Middle frontal gyrus (tissue), 1 donor: ENCODE data around the gene SSH3.
"Not testable (repeated sequence)": the region's sequence is repeated elsewhere in the genome, so short reads cannot be mapped to it uniquely, and the experiment has no call there.

Experiments used
- DNase-seq: peaks from one replicate; pipeline ENCODE4 v3.0.0-alpha.2; 2015; ENCODE audit warnings: low spot score; ENCODE audit errors: extremely low spot score

The SSH3 gene

GRCh38 chr11:67303132-67303834 lies at the start of gene SSH3:
SSH3 (plus strand) TSS chr11:67303530; CDS start chr11:67303626, 96 bp downstream.
- peak; percentile 40 for DNase-seq

DNA sequence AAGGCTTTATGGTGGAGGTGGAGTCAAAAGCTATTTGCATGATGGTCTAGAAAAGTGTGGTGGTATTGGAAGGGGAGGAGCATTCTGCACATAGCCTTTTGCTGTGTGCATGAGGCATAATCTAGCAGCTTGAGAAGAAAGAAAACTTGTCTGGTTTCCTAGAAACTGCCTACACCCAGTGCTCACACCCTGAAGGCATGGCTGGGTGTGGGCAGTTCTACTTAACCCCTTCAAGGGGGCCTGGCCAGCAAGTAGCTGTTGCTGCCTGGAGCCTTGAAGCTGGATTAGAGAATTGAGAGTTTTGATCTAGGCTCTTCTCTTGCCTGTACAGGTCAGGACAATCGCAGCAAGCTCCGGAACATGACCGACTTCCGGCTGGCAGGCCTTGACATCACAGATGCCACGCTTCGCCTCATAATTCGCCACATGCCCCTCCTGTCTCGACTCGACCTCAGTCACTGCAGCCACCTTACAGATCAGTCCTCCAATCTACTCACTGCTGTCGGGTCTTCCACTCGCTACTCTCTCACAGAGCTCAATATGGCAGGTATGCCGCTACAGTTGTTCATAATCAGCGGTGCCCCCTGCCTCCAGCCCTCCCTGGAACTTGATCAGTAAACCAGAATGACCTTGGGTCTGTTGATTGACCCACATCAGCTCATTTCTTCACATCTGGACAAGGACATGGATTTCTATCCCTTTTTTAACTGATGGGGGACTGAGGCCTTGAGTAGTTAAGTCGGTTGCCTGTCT lies 49.3 kb upstream of the SSH3 start:
- no peak for DNase-seq

GRCh38 chr11:67254798-67255197 lies 48.5 kb upstream of the SSH3 start:
- no peak for DNase-seq

DNA sequence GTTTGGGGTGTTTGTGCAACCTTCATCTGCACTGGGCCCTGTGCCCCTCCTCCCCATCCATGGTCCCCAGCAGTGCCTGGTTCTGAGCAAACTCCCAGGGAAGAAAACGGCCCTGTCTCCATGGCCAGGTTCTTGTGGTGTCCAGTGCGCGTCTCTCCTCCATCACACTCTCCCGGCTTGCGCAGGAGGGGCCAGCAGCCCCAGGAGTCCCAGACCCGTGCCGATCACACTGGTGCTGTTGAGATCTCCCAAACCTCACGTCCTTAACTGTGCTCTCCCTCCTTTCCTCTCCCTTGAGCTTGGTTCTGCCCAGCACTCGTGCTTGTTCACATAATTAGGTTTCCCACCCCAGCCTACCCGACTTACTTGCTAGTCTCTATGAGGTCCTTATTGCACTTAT lies 48.0 kb upstream of the SSH3 start:
- DNase-seq, result no peak

GRCh38 chr11:67255864-67256263 lies 47.5 kb upstream of the SSH3 start:
- DNase-seq, result no peak

GRCh38 chr11:67256477-67257135 lies 46.7 kb upstream of the SSH3 start:
- no peak for DNase-seq

- no peak for DNase-seq
These were observed 42.9 kb upstream of the SSH3 start for GRCh38 chr11:67260406-67260805.

- DNase-seq, result not testable (repeated sequence)
These were observed 42.3 kb upstream of the SSH3 start for GRCh38 chr11:67260885-67261639.

DNA sequence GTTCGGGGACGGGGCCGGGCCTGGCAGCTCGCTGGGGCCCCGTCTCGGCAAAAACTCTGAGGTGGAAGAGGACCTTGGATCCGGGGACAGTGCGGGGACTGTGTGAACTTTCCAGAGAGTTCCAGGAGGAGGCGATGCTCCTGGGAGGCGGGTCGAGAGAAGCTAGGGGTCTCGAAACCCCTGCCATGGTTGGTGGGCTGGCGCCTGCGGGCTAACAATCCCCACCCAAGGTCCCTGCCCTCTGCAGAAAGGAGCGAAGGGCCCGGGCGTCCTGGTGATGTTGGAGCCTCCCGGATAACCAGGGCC lies 41.7 kb upstream of the SSH3 start:
- DNase-seq, result no peak

- DNase-seq, result no peak
These were observed 41.2 kb upstream of the SSH3 start for GRCh38 chr11:67261946-67262681.

GRCh38 chr11:67262731-67263675 lies 40.3 kb upstream of the SSH3 start:
- peak; percentile 64 for DNase-seq

GRCh38 chr11:67264260-67264659 lies 39.1 kb upstream of the SSH3 start:
- DNase-seq, result no peak

DNA sequence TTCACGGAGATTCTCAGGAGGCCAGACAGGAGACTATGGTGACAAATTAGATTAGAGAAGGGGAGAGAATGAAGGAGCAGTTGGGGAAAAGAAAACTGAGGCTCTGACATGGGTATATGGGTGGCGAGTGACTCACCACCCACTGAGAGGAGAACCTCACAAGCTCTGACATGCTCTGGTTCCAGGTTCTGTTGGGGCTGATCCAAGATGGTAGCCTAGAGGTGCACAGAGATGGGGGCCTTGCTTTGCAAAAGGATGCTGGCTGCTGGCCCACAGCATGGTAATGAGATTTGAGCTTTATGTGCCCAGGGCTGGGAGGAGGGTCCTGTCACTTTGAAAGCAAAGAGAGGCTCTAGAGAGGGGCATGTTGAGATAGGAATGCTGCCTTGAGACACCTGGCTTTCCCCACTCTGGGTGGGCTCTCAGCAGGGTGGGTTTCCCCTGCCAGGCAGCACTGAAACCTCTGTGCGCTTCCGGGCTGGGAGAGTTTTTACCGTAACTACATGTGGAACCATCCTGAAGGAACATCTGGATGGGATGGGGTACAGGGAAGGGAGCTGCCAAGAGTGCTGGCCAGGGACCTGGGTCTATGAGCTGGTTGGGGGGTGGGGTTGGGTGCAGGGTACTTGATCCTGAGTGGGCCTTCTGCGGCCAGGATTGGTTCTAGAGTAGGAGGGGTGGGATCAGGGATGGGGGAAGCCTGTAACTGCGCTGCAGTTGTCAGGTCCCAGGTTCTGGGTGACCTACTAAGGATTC lies 38.3 kb upstream of the SSH3 start:
- no peak for DNase-seq

- DNase-seq, result peak; percentile 42
These were observed 37.5 kb upstream of the SSH3 start for GRCh38 chr11:67265633-67266448.

DNA sequence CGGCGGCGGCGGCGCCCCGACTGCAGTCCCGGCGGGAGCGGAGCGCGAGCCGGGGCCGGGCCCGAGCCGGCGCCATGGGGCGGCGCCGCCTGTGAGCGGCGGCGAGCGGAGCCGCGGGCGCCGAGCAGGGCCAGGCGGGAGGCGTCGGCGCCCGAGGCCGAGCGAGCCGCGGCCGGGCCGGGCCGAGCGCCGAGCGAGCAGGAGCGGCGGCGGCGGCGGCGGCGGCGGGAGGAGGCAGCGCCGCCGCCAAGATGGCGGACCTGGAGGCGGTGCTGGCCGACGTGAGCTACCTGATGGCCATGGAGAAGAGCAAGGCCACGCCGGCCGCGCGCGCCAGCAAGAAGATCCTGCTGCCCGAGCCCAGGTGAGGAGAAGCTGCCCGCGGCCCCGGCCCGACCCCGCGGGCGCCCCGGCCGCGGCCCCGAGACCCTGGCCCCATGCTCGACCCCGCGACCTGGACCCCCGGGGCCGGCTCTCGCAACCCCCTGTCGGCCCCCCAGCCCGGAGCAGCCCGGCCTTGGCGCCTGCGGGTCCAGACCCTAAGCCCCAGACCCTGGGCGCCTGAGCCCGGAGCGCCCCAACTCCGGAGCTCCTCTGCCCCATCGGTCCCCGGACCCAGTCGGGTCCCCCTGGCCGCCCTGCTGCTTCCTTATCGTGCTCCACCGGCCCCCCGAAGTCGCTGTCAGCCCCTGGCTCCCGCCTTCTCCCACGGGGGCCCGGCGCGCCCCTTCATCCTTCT lies 36.7 kb upstream of the SSH3 start, which contains the start of gene GRK2:
TSS of gene GRK2 (plus strand) at position 25 of the 739 bp plus-strand sequence. CDS start at position 252, 227 bp downstream.
- no peak for DNase-seq

DNA sequence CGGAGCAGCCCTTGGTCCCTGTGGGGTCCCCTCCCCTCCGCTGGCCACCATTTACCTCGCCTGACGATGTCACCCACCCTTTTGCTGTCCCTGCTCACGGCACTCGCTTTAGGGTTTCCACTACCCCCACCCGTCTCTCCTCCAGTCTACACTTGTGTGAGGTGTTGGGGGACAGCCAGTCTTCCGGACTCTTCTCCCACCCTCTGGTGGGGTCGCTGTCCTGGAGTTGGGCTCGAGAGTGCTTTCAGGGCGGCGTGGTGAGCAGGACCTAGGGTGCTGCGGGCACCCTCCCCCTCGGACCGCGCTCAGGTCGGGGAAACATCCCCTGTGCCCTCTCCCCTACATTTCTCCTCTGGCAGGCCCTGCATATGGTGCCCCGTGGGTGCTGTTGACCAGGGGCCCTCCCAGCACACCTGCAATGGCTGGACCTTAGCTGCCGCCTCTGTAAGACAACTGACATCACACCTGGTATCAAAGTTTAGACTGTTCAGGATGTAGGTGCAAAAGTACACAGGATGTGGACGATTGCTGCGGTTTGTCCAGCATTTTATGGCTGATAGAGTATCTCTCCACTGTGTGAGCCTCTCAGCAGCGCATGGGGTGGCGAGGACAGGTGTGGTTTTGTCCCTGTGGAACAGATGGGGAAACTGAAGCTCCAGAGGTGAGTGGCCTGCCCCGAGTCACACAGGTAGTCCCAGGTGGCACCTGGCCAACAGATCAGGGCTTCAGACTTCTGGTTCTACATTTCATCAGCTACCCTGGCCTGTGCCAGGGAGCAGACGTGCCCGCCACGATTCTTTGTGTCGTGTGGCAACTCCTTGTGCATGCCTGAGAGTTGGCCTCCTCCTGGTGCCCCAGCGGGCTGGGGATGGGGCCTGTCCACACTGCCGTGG lies 35.9 kb upstream of the SSH3 start:
- DNase-seq, result no peak
